Neuronal stem cell (in vitro differentiated cells): ENCODE data around the gene VARS2.
A peak's percentile ranks its signal among the peaks of the same experiment; 100 is the strongest.

Experiments used
- DNase-seq: peaks from one replicate; pipeline ENCODE4 v3.0.0-alpha.2; 2013; ENCODE audit warnings: low spot score
- H2AFZ ChIP-seq: one replicate; pipeline ENCODE4 v1.6.1; 2013; ENCODE audit warnings: mild to moderate bottlenecking, low read length, inconsistent platforms
- H2AK5ac ChIP-seq: 2 replicates; pipeline ENCODE4 v1.6.1; 2013; ENCODE audit warnings: low read depth, mild to moderate bottlenecking, inconsistent platforms, low read length, moderate library complexity, mixed read lengths
- H2BK120ac ChIP-seq: 2 replicates; pipeline ENCODE4 v1.6.1; 2013; ENCODE audit warnings: low read depth, mild to moderate bottlenecking, inconsistent platforms, low read length, moderate library complexity, mixed read lengths
- H2BK12ac ChIP-seq: one replicate; pipeline ENCODE4 v1.6.1; 2013; ENCODE audit warnings: low read length, inconsistent platforms
- H2BK15ac ChIP-seq: 2 replicates; pipeline ENCODE4 v1.6.1; 2013; ENCODE audit warnings: mild to moderate bottlenecking, low read length, inconsistent platforms, mixed read lengths
- H2BK5ac ChIP-seq: one replicate; pipeline ENCODE4 v1.6.1; 2013; ENCODE audit warnings: inconsistent platforms, mild to moderate bottlenecking, low read length, moderate library complexity
- H3K14ac ChIP-seq: one replicate; pipeline ENCODE4 v1.6.1; 2013; ENCODE audit warnings: low read length, inconsistent platforms
- H3K18ac ChIP-seq: 2 replicates; pipeline ENCODE4 v1.6.1; 2013; ENCODE audit warnings: low read length, inconsistent platforms
- H3K23ac ChIP-seq: 2 replicates; pipeline ENCODE4 v1.6.1; 2013; ENCODE audit warnings: low read depth, mild to moderate bottlenecking, mixed read lengths, low read length, inconsistent platforms; ENCODE audit not compliant: poor library complexity
- H3K27ac ChIP-seq: replicated peaks from 3 replicates; pipeline ENCODE4 v1.5.1; 2013; ENCODE audit warnings: low read length, inconsistent platforms
- H3K27me3 ChIP-seq, 3 experiments: 2 replicates each; pipeline ENCODE4 v1.6.1; 2013; ENCODE audit warnings: low read length in 3 of 3, mild to moderate bottlenecking in 2 of 3, inconsistent platforms in 1 of 3, low read depth in 1 of 3, mixed read lengths in 1 of 3, moderate library complexity in 1 of 3; ENCODE audit not compliant: control insufficient read depth in 3 of 3, insufficient read depth in 3 of 3
- H3K36me3 ChIP-seq, 2 donors: replicated peaks in 1 of 2; 2 replicates each; pipeline ENCODE4 v1.6.1; 2013; ENCODE audit warnings: low read length in 2 of 2; ENCODE audit not compliant: control insufficient read depth in 2 of 2, insufficient read depth in 2 of 2
- H3K4ac ChIP-seq: 2 replicates; pipeline ENCODE4 v1.6.1; 2013; ENCODE audit warnings: inconsistent platforms, mild to moderate bottlenecking, low read length, moderate library complexity
- H3K4me1 ChIP-seq, 2 donors: 1 replicate in 1 of 2; 2 replicates in 1 of 2; pipeline ENCODE4 v1.6.1; 2013; ENCODE audit warnings: low read length in 2 of 2, low read depth in 1 of 2; ENCODE audit not compliant: control insufficient read depth in 2 of 2, insufficient read depth in 1 of 2
- H3K4me2 ChIP-seq: one replicate; pipeline ENCODE4 v1.6.1; 2013; ENCODE audit warnings: mild to moderate bottlenecking, low read length, inconsistent platforms; ENCODE audit not compliant: insufficient read depth, poor library complexity, severe bottlenecking
- H3K4me3 ChIP-seq, 2 donors: 2 replicates each; pipeline ENCODE4 v1.5.1; 2013; ENCODE audit warnings: low read length in 2 of 2, mild to moderate bottlenecking in 2 of 2, inconsistent platforms in 1 of 2, moderate library complexity in 1 of 2
- H3K79me1 ChIP-seq: one replicate; pipeline ENCODE4 v1.6.1; 2013; ENCODE audit warnings: low read depth, mild to moderate bottlenecking, inconsistent platforms, low read length, moderate library complexity
- H3K9ac ChIP-seq: one replicate; pipeline ENCODE4 v1.6.1; 2013; ENCODE audit warnings: mild to moderate bottlenecking, low read depth, low read length, inconsistent platforms; ENCODE audit not compliant: poor library complexity
- H3K9me3 ChIP-seq, 2 donors: replicated peaks in 1 of 2; 2 replicates each; pipeline versions ENCODE3 to v1.6.1; 2013; ENCODE audit warnings: low read length in 2 of 2, mild to moderate bottlenecking in 2 of 2, inconsistent platforms in 1 of 2, low read depth in 1 of 2, mixed read lengths in 1 of 2, moderate library complexity in 1 of 2; ENCODE audit not compliant: control insufficient read depth in 2 of 2, insufficient read depth in 1 of 2
- H4K8ac ChIP-seq: one replicate; pipeline ENCODE4 v1.6.1; 2013; ENCODE audit warnings: low read depth, mild to moderate bottlenecking, inconsistent platforms, low read length, moderate library complexity
- H4K91ac ChIP-seq: one replicate; pipeline ENCODE4 v1.6.1; 2013; ENCODE audit warnings: low read length, low read depth, mild to moderate bottlenecking, inconsistent platforms; ENCODE audit not compliant: poor library complexity
- WGBS, 2 donors: extraction: QIAGEN DNeasy Blood & Tissue Kit; methylation state at CpG; one replicate each; pipeline ENCODE4 v1.1.7; 2013; ENCODE audit warnings: missing lambda C conversion rate in 2 of 2, mixed read lengths in 1 of 2; ENCODE audit not compliant: insufficient read length in 2 of 2, insufficient replicate concordance in 1 of 2; ENCODE audit errors: extremely low coverage in 2 of 2; 5-methylcytosine and 5-hydroxymethylcytosine counted together

VARS2 gene

DNA sequence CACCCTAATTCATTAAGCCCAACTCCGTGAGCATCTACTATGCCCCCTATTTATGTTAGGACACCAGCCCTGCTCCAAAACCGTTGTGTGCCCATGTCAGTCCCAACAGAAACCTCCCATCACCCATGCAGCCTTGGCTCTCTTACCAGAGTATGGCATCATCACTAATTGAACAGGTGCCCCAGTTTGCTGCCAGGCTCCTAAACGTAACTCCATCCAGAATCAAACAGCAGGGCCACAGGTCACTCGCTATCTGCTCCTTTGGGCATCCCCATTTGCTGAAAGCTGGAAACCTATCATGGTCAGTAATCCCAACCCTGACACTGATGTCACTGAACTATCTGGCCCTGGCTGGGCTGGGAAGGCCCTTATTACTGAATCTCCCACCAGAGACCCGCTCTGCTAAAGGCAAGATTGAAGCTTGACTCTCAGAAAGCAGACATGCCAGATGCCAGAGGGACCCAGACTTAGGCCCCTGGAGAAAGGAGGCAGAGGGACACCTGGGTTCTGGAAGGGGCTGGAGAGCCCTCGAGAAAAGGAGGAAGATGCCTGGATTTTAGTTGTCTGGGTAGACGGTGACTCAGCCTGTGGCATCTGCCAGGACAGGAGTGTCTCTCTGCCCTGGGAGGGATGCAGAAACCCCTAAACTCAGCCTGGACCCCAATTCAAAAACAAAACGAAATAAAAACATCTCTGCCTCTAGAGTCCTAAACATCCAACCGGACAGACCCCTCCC lies 40.8 kb downstream of the VARS2 start:
- no peak overlapping the region for H3K18ac ChIP-seq
- H3K14ac ChIP-seq: no peak overlapping the region
- no peak overlapping the region for H4K8ac ChIP-seq
- H3K27me3 ChIP-seq: peaks cover 0 to 68% (median 3%) of the 10 kb centered on the region in 3 experiments
- no CpG with 5 or more reads among the region's 9 CpGs for WGBS, 2 donors
- peak overlapping the region; percentile 73 for H2AFZ ChIP-seq
- no peak overlapping the region for H4K91ac ChIP-seq
- peak overlapping the region; percentile 67 for H3K4me2 ChIP-seq
- H3K9ac ChIP-seq: no peak overlapping the region
- H2BK12ac ChIP-seq: no peak overlapping the region
- peak overlapping the region; percentile 13 for H2AK5ac ChIP-seq
- H3K4me1 ChIP-seq: peaks cover 2 to 11% of the 10 kb centered on the region in 2 donors
- H3K23ac ChIP-seq: no peak overlapping the region
- H2BK5ac ChIP-seq: no peak overlapping the region
- H3K79me1 ChIP-seq: no peaks in the 10 kb centered on the region
- peak overlapping the region; percentile 3 for H3K27ac ChIP-seq
- no peak overlapping the region for H3K4ac ChIP-seq
- H2BK120ac ChIP-seq: no peak overlapping the region
- H3K9me3 ChIP-seq: peaks cover 3 to 4% of the 10 kb centered on the region in 2 donors
- peak overlapping the region; percentile 1 to 14 for H3K4me3 ChIP-seq
- no peaks in the 10 kb centered on the region for H3K36me3 ChIP-seq
- no peak overlapping the region for H2BK15ac ChIP-seq
- no peak for DNase-seq

GRCh38 chr6:30955367-30956042 lies 41.5 kb downstream of the VARS2 start:
- Histone ChIP-seq H3K36me3 (no peaks in the 10 kb centered on the region), H2BK12ac (no peak overlapping the region), H2BK15ac (peak overlapping the region; percentile 25), H3K9ac (no peak overlapping the region), H3K27me3 (peaks cover 0 to 68% (median 3%) of the 10 kb centered on the region in 3 experiments), H2AK5ac (no peak overlapping the region), H3K27ac (no peak overlapping the region), H3K4me2 (peak overlapping the region; percentile 67), H3K4ac (no peak overlapping the region), H3K14ac (no peak overlapping the region), H2BK120ac (no peak overlapping the region), H2BK5ac (peak overlapping the region; percentile 27), H3K23ac (no peak overlapping the region), H3K4me3 (peak overlapping the region; percentile 1 to 14), H3K79me1 (no peaks in the 10 kb centered on the region), H4K91ac (no peak overlapping the region), H3K4me1 (peaks cover 2 to 11% of the 10 kb centered on the region in 2 donors), H2AFZ (peak overlapping the region; percentile 73), H3K9me3 (peaks cover 3 to 4% of the 10 kb centered on the region in 2 donors), H3K18ac (peak overlapping the region; percentile 90), H4K8ac (no peak overlapping the region)
- no CpG with 5 or more reads among the region's 46 CpGs for WGBS, 2 donors
- DNase-seq: peak; percentile 53

GRCh38 chr6:30957716-30958115 lies 43.7 kb downstream of the VARS2 start:
- Histone ChIP-seq H3K14ac (no peak overlapping the region), H3K4me3 (no peak overlapping the region), H2BK15ac (no peak overlapping the region), H3K36me3 (no peaks in the 10 kb centered on the region), H2AK5ac (no peak overlapping the region), H3K27me3 (peaks cover 0 to 60% (median 3%) of the 10 kb centered on the region in 3 experiments), H2BK120ac (no peak overlapping the region), H3K79me1 (no peaks in the 10 kb centered on the region), H3K23ac (no peak overlapping the region), H3K4me1 (peaks cover 2 to 11% of the 10 kb centered on the region in 2 donors), H3K4me2 (no peak overlapping the region), H4K91ac (no peak overlapping the region), H2BK5ac (no peak overlapping the region), H2AFZ (no peak overlapping the region), H3K4ac (no peak overlapping the region), H3K9ac (no peak overlapping the region), H2BK12ac (no peak overlapping the region), H3K18ac (no peak overlapping the region), H3K9me3 (peaks cover 0 to 3% of the 10 kb centered on the region in 2 donors), H4K8ac (no peak overlapping the region), H3K27ac (no peak overlapping the region)
- DNase-seq: no peak
- WGBS, 2 donors: no CpG with 5 or more reads among the region's 2 CpGs
